MM.1S (cell line): Measurements from ENCODE around the gene ARHGAP26.

ENCODE experiments used
- DNase-seq: peaks from one replicate; pipeline ENCODE4 v3.0.0-alpha.2; 2015
- H2AFZ ChIP-seq: fragments of 300-600 bp; sonication (generic); 2 replicates; pipeline ENCODE4 v1.6.0; 2016; ENCODE audit warnings: antibody characterized with exemption, low read length
- H3F3A ChIP-seq: fragments of 300-600 bp; sonication (generic); 2 replicates; pipeline ENCODE4 v1.6.1; 2016; ENCODE audit warnings: mild to moderate bottlenecking, antibody characterized with exemption, low read length, moderate library complexity, mixed read lengths; ENCODE audit not compliant: insufficient read depth
- H3K27ac ChIP-seq: fragments of 300-600 bp; sonication (generic); 2 replicates; pipeline ENCODE4 v1.5.1; 2016; ENCODE audit warnings: mild to moderate bottlenecking, low read length
- H3K27me3 ChIP-seq: fragments of 300-600 bp; sonication (generic); replicated peaks from 2 replicates; pipeline ENCODE4 v1.6.0; 2016; ENCODE audit warnings: low read length; ENCODE audit not compliant: insufficient read depth
- H3K36me3 ChIP-seq: fragments of 300-600 bp; sonication (generic); replicated peaks from 2 replicates; pipeline ENCODE4 v1.6.1; 2016; ENCODE audit warnings: mild to moderate bottlenecking, low read length, mixed read lengths; ENCODE audit not compliant: insufficient read depth
- H3K4me1 ChIP-seq: fragments of 300-600 bp; sonication (generic); 2 replicates; pipeline ENCODE4 v1.6.1; 2016; ENCODE audit warnings: low read length, mixed read lengths
- H3K4me2 ChIP-seq: fragments of 300-600 bp; sonication (generic); 2 replicates; pipeline ENCODE4 v1.6.0; 2016; ENCODE audit warnings: low read depth, low read length
- H3K4me3 ChIP-seq: fragments of 300-600 bp; sonication (generic); 2 replicates; pipeline ENCODE4 v1.5.1; 2016; ENCODE audit warnings: low read length, mixed read lengths
- H3K79me2 ChIP-seq: fragments of 300-600 bp; sonication (generic); 2 replicates; pipeline ENCODE4 v1.6.1; 2016; ENCODE audit warnings: mixed run types, low read length, mixed read lengths
- H3K9ac ChIP-seq: fragments of 300-600 bp; sonication (generic); 2 replicates; pipeline ENCODE4 v1.6.1; 2016; ENCODE audit warnings: low read length, mixed read lengths
- H3K9me2 ChIP-seq: fragments of 300-600 bp; sonication (generic); replicated peaks from 2 replicates; pipeline ENCODE4 v1.6.1; 2016; ENCODE audit warnings: mild to moderate bottlenecking, low read length, mixed read lengths; ENCODE audit not compliant: insufficient read depth
- H3K9me3 ChIP-seq: fragments of 300-600 bp; sonication (generic); replicated peaks from 2 replicates; pipeline ENCODE4 v1.6.1; 2016; ENCODE audit warnings: mild to moderate bottlenecking, low read length, mixed read lengths; ENCODE audit not compliant: insufficient read depth
- H4K20me1 ChIP-seq: fragments of 300-600 bp; sonication (generic); 2 replicates; pipeline ENCODE4 v1.6.1; 2016; ENCODE audit warnings: mild to moderate bottlenecking, low read length, moderate library complexity, mixed read lengths; ENCODE audit not compliant: insufficient read depth
- EZH2 ChIP-seq: fragments of 300-600 bp; sonication (generic); optimal IDR thresholded peaks from 2 replicates; pipeline ENCODE3; 2017; ENCODE audit warnings: low read depth, mild to moderate bottlenecking, antibody characterized with exemption, low read length, mixed read lengths
- EZH2phosphoT487 ChIP-seq: fragments of 300-600 bp; sonication (generic); IDR thresholded peaks from 2 replicates; pipeline ENCODE4 v1.6.1; 2018; ENCODE audit warnings: antibody characterized with exemption, low read length
- TF ChIP-seq, protein P1 (sequence below): fragments of 300-600 bp; sonication (generic); IDR thresholded peaks from 2 replicates; pipeline ENCODE4 v1.5.1; 2016; ENCODE audit warnings: antibody characterized with exemption, low read length, mixed read lengths

The ARHGAP26 gene

DNA sequence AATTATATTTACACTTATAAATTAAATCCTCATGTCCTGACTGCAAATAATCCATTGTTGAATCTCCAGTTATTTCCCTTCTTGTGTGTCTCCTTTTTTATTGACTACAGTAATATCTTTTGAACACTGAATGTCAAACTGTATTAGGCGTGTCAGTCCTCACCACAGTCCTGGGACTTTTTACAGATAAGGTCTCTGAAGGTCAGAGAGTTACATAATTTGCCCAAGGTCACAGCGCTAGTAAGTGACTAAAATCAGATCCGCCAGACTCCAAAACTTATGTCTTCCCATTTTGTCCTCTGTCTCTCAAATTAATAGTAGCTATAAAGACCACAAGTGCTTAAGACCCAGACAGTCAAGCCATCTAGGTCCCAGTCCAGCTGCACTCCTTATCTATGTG lies 359.0 kb downstream of the ARHGAP26 start:
- H3K9me2 ChIP-seq: no peaks in the 10 kb centered on the region
- no peaks in the 10 kb centered on the region for H3K36me3 ChIP-seq
- H3K9ac ChIP-seq: no peak overlapping the region
- H3K4me3 ChIP-seq: no peak overlapping the region
- TF ChIP-seq, protein P1, sequence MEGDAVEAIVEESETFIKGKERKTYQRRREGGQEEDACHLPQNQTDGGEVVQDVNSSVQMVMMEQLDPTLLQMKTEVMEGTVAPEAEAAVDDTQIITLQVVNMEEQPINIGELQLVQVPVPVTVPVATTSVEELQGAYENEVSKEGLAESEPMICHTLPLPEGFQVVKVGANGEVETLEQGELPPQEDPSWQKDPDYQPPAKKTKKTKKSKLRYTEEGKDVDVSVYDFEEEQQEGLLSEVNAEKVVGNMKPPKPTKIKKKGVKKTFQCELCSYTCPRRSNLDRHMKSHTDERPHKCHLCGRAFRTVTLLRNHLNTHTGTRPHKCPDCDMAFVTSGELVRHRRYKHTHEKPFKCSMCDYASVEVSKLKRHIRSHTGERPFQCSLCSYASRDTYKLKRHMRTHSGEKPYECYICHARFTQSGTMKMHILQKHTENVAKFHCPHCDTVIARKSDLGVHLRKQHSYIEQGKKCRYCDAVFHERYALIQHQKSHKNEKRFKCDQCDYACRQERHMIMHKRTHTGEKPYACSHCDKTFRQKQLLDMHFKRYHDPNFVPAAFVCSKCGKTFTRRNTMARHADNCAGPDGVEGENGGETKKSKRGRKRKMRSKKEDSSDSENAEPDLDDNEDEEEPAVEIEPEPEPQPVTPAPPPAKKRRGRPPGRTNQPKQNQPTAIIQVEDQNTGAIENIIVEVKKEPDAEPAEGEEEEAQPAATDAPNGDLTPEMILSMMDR: no peak
- no peak for TF ChIP-seq EZH2phosphoT487
- no peak for TF ChIP-seq EZH2
- DNase-seq: no peak
- H2AFZ ChIP-seq: no peak overlapping the region
- no peaks in the 10 kb centered on the region for H3K9me3 ChIP-seq
- H3K27me3 ChIP-seq: no peaks in the 10 kb centered on the region
- H4K20me1 ChIP-seq: no peaks in the 10 kb centered on the region
- no peak overlapping the region for H3K4me2 ChIP-seq
- no peaks in the 10 kb centered on the region for H3F3A ChIP-seq
- no peak overlapping the region for H3K27ac ChIP-seq
- no peaks in the 10 kb centered on the region for H3K79me2 ChIP-seq
- peaks cover 10% of the 10 kb centered on the region for H3K4me1 ChIP-seq

DNA sequence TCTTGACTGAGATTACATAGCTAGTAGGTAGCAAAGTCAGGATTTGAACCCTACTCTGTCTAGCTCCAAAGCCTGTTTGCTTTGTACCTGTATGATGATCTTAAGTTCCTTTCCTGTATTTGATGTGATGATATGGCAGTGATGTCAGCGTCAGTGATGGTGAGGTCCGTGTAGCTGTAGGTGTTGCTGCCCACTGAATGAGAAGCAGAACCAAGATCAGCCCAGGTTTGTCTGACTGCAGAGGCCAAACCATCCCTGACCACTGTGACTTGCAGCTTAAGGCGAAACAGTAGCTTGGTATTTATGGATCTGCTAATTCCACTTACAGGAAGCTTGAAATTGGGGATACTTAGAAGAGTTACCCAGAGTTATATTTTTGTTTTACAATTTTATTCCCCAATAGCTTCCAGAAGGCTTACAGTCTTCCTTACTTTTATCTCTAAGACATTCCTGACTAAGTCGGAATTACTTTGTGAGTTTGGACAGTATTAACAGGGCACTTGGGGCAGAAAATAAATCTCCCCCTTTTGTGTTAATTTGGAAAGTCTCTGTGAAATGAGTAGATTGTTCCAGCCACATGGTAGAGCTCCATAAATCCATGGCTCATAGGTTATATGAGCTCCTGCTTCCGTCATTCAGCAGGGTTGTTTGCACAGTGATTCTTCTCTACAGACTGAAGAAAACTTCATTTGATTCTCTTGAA lies 359.9 kb downstream of the ARHGAP26 start:
- no peak overlapping the region for H3K4me2 ChIP-seq
- no peak overlapping the region for H3K27ac ChIP-seq
- no peaks in the 10 kb centered on the region for H3K36me3 ChIP-seq
- no peaks in the 10 kb centered on the region for H3K9me3 ChIP-seq
- H2AFZ ChIP-seq: no peak overlapping the region
- H4K20me1 ChIP-seq: no peaks in the 10 kb centered on the region
- no peak for DNase-seq
- TF ChIP-seq, protein P1: no peak
- TF ChIP-seq EZH2phosphoT487 (no peak), EZH2 (no peak)
- H3K9ac ChIP-seq: no peak overlapping the region
- H3K79me2 ChIP-seq: no peaks in the 10 kb centered on the region
- H3K4me3 ChIP-seq: no peak overlapping the region
- no peaks in the 10 kb centered on the region for H3K9me2 ChIP-seq
- no peaks in the 10 kb centered on the region for H3K27me3 ChIP-seq
- H3F3A ChIP-seq: no peaks in the 10 kb centered on the region
- peaks cover 10% of the 10 kb centered on the region for H3K4me1 ChIP-seq

DNA sequence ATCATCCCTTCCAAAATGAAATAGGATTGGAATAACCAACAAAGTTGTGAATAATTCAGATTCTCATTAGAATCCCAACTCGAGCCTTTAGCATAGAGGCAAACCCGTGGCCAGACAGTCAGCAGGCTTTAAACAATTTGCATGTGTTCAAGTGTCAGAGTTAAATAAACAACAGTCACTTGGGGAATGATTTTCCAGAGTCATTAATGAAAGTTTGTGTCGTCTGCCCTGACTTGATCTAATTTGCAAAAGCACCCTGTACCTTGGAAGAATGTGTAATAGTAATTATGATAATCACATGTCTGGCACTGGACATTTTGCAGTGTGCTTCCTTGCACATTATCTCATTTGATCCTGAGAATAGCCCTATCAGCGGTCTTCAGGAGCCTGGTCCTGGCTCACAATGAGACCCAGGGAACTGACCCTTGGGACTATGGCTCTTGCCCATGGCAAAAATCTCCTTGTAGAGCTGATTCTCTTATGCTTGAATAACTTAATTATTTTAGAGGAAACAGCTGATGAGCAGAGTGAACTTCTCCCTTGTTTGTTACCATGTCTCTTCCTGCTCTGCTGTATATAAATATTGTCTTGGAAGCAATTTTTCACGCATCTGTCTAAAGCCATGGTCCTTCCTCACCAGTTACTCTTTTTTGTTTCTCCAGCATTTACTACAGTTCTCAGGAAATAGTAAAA lies 360.6 kb downstream of the ARHGAP26 start:
- no peaks in the 10 kb centered on the region for H3F3A ChIP-seq

More for the DNA sequence above, 360.6 kb downstream of the ARHGAP26 start:
- Histone ChIP-seq H3K9me3 (no peaks in the 10 kb centered on the region), H3K4me3 (no peak overlapping the region), H4K20me1 (no peaks in the 10 kb centered on the region), H3K9ac (no peak overlapping the region), H3K36me3 (no peaks in the 10 kb centered on the region), H3K27me3 (no peaks in the 10 kb centered on the region), H3K4me1 (peaks cover 10% of the 10 kb centered on the region), H3K79me2 (no peaks in the 10 kb centered on the region), H3K4me2 (no peak overlapping the region), H3K9me2 (no peaks in the 10 kb centered on the region), H2AFZ (no peak overlapping the region), H3K27ac (peak overlapping the region; percentile 58; the same call in 1 of the 2 replicates)
- TF ChIP-seq, protein P1: no peak
- TF ChIP-seq EZH2: no peak
- TF ChIP-seq EZH2phosphoT487: no peak
- DNase-seq: no peak
